B cell (primary cell): ENCODE data around the gene MED13. TPM values are rescaled to one million over a fixed set of nuclear protein-coding genes. Genes with fewer than 3 reads are reported as not detected.

ENCODE experiments used
- ATAC-seq: fragments of 200-7000 bp; cut with Tn5 transposase; one replicate; pipeline ENCODE4 v1.10.0; 2021; ENCODE audit warnings: low read depth, mild to moderate bottlenecking, moderate number of reproducible peaks, moderate library complexity
- CTCF ChIA-PET: fragments of 350-600 bp; sonication (Branson Sonifier 250); formaldehyde crosslinking; loops from one replicate; lab custom pipeline; 2021; ENCODE audit warnings: antibody characterized with exemption, inconsistent platforms; lab: Charles Lee
- POLR2A ChIA-PET: fragments of 350-600 bp; sonication (Branson Sonifier 250); formaldehyde crosslinking; loops from one replicate; lab custom pipeline; 2021; ENCODE audit warnings: antibody characterized with exemption; lab: Charles Lee
- DNase-seq: peaks from one replicate; pipeline ENCODE4 v3.0.0; 2013
- H2AFZ ChIP-seq: 2 replicates; pipeline ENCODE4 v1.6.1; 2012; ENCODE audit warnings: mild to moderate bottlenecking, low read depth, low read length; ENCODE audit not compliant: insufficient read depth, poor library complexity, severe bottlenecking
- H3K27ac ChIP-seq, 2 donors: 1 replicate in 1 of 2; 2 replicates in 1 of 2; pipeline ENCODE4 v1.5.1; 2012 to 2013; ENCODE audit warnings: low read length in 2 of 2, mild to moderate bottlenecking in 2 of 2, moderate library complexity in 1 of 2
- H3K27me3 ChIP-seq, 4 experiments: fragments of 200-600 bp in 1 of 4; sonication (generic) in 1 of 4; replicated peaks in 1 of 4; 1 replicate in 2 of 4; 2 replicates in 2 of 4; pipeline versions ENCODE4 v1.6.1 to v1.7.0; 2013 to 2016; ENCODE audit warnings: low read length in 3 of 4, mild to moderate bottlenecking in 2 of 4, mixed read lengths in 1 of 4, moderate library complexity in 1 of 4; ENCODE audit not compliant: insufficient read depth in 4 of 4, control insufficient read depth in 3 of 4; ENCODE audit errors: control extremely low read depth in 1 of 4
- H3K36me3 ChIP-seq, 2 experiments: replicated peaks in 1 of 2; 1 replicate in 1 of 2; 2 replicates in 1 of 2; pipeline versions ENCODE4 v1.6.1 to v1.7.1; 2013; ENCODE audit warnings: low read length in 1 of 2; ENCODE audit not compliant: insufficient read depth in 2 of 2, control insufficient read depth in 1 of 2; ENCODE audit errors: control extremely low read depth in 1 of 2, extremely low read depth in 1 of 2
- H3K4me1 ChIP-seq, 2 donors: fragments of 200-600 bp in 1 of 2; sonication (generic) in 1 of 2; 1 replicate in 1 of 2; 2 replicates in 1 of 2; pipeline versions ENCODE4 v1.5.1 to v1.6.1; 2013 to 2017; ENCODE audit warnings: low read length in 2 of 2; ENCODE audit not compliant: control insufficient read depth in 2 of 2, insufficient read depth in 2 of 2
- H3K4me2 ChIP-seq: replicated peaks from 2 replicates; pipeline ENCODE3; 2012; ENCODE audit warnings: mild to moderate bottlenecking, low read depth, low read length; ENCODE audit not compliant: poor library complexity, severe bottlenecking
- H3K4me3 ChIP-seq, 5 experiments: fragments of 200-600 bp in 1 of 5; sonication (generic) in 1 of 5; 1 replicate in 3 of 5; 2 replicates in 2 of 5; pipeline versions ENCODE4 v1.5.1 to v1.7.0; 2011 to 2016; ENCODE audit warnings: low read length in 4 of 5, mild to moderate bottlenecking in 4 of 5, low read depth in 2 of 5, control low read depth in 1 of 5, moderate library complexity in 1 of 5; ENCODE audit not compliant: insufficient read depth in 1 of 5; ENCODE audit errors: control extremely low read depth in 1 of 5, extremely low read depth in 1 of 5
- H3K79me2 ChIP-seq: fragments of 200-600 bp; sonication (generic); one replicate; pipeline ENCODE4 v1.6.0; 2016; ENCODE audit warnings: low read length; ENCODE audit not compliant: control insufficient read depth, insufficient read depth
- H3K9ac ChIP-seq: fragments of 200-600 bp; sonication (generic); 2 replicates; pipeline ENCODE4 v1.6.1; 2017; ENCODE audit warnings: mild to moderate bottlenecking, low read length, moderate library complexity
- H3K9me3 ChIP-seq, 3 donors: one replicate each; pipeline versions ENCODE4 v1.6.1 to v1.7.1; 2013; ENCODE audit warnings: low read length in 2 of 3; ENCODE audit not compliant: control insufficient read depth in 2 of 3, insufficient read depth in 1 of 3; ENCODE audit errors: control extremely low read depth in 1 of 3
- H4K20me1 ChIP-seq: 2 replicates; pipeline ENCODE4 v1.6.0; 2012; ENCODE audit warnings: mild to moderate bottlenecking, low read length; ENCODE audit not compliant: insufficient read depth, control insufficient read depth, poor library complexity, severe bottlenecking
- H3K27ac Mint-ChIP-seq: one replicate; pipeline ENCODE4 v1.8.0; 2021; ENCODE audit warnings: mixed read lengths
- H3K27me3 Mint-ChIP-seq: one replicate; pipeline ENCODE4 v1.8.0; 2021; ENCODE audit warnings: mixed read lengths
- H3K4me1 Mint-ChIP-seq: one replicate; pipeline ENCODE4 v1.8.0; 2021; ENCODE audit warnings: mixed read lengths
- H3K4me3 Mint-ChIP-seq: one replicate; pipeline ENCODE4 v1.8.0; 2021; ENCODE audit warnings: mixed read lengths
- H3K9me3 Mint-ChIP-seq: one replicate; pipeline ENCODE4 v1.8.0; 2022; ENCODE audit warnings: mixed read lengths; ENCODE audit not compliant: insufficient read depth
- EZH2 ChIP-seq: IDR thresholded peaks from 2 replicates; pipeline ENCODE4 v1.6.1; 2012; ENCODE audit warnings: borderline replicate concordance, low read depth, mild to moderate bottlenecking, moderate library complexity, low read length; ENCODE audit not compliant: insufficient read depth, poor library complexity, severe bottlenecking
- whole genome bisulfite sequencing: methylation state at CpG from one replicate; pipeline ENCODE4 v1.1.5; 2013; ENCODE audit warnings: missing lambda C conversion rate; ENCODE audit not compliant: insufficient coverage; 5-methylcytosine and 5-hydroxymethylcytosine counted together
- intact Hi-C: fragments of 100-400 bp; cut with micrococcal nuclease; formaldehyde crosslinking; loops from one replicate; pipeline ENCODE4 v1.10.0; 2022
- polyA plus RNA-seq: library from polyadenylated mRNA; depleted of rRNA; stranded (reverse); fragments of >200 nt; gene quantifications from 2 replicates; pipeline ENCODE4 v1.2.3, GENCODE V29; 2012
- total RNA-seq, 2 donors: library from RNA; stranded (reverse); fragments of 120-200 nt in 1 of 2; gene quantifications; 1 replicate in 1 of 2; 2 replicates in 1 of 2; pipeline versions ENCODE4 v1.2.3 to v1.2.4, GENCODE V29; 2013 to 2022
- TF ChIP-seq, protein P1 (sequence below): fragments of 200-600 bp; IDR thresholded peaks from one replicate; pipeline ENCODE4 v1.8.0; 2022; ENCODE audit warnings: antibody characterized with exemption, mild to moderate bottlenecking

MED13 gene
- total and polyA plus RNA-seq, 2 donors (not counting 1 experiment from before 2014, with no cell fraction given), result 17.3 to 120 TPM

DNA sequence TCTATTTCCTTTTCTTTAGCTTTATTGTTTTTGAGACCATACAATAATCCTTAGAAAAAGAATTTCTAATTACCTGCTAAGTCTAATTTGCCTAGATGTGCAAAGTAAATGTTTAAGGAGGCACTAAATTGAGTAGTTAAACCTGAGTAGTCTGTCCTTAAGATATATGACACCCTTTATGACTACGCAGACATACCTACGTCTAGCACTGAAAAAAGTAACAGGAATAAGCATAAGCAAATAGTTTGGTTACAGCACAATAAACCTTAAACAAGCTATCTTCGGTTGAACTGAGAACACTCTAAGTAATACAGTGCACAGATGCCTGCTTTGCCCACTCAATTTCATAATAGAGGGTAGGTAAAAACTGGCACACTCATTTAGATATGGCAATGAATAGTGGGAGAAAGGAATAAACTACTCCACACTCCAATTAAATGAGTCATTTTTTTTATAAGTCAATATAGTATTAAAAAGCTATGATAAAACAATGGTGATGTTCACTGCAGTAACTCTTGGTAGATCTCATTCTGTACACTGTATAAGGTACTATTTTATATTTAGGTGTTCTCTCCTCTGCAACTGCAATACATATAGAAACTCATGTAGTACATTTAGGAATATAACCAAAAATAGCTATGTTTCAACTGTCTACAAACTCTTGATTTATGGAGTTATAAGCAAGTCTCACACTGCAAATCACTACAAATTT, 117.6 kb downstream of the MED13 start:
- no peak overlapping the region for H3K27ac ChIP-seq
- TF ChIP-seq EZH2, result no peak
- TF ChIP-seq, protein P1, sequence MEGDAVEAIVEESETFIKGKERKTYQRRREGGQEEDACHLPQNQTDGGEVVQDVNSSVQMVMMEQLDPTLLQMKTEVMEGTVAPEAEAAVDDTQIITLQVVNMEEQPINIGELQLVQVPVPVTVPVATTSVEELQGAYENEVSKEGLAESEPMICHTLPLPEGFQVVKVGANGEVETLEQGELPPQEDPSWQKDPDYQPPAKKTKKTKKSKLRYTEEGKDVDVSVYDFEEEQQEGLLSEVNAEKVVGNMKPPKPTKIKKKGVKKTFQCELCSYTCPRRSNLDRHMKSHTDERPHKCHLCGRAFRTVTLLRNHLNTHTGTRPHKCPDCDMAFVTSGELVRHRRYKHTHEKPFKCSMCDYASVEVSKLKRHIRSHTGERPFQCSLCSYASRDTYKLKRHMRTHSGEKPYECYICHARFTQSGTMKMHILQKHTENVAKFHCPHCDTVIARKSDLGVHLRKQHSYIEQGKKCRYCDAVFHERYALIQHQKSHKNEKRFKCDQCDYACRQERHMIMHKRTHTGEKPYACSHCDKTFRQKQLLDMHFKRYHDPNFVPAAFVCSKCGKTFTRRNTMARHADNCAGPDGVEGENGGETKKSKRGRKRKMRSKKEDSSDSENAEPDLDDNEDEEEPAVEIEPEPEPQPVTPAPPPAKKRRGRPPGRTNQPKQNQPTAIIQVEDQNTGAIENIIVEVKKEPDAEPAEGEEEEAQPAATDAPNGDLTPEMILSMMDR, result no peak
- no peaks in the 10 kb centered on the region for H3K79me2 ChIP-seq
- H3K36me3 ChIP-seq, result peaks cover 18 to 72% of the 10 kb centered on the region in 2 experiments
- no peaks in the 10 kb centered on the region for H3K4me1 ChIP-seq
- no peaks in the 10 kb centered on the region for H3K4me1 Mint-ChIP-seq
- H4K20me1 ChIP-seq, result no peaks in the 10 kb centered on the region
- CTCF ChIA-PET, result interaction anchor here (0.7 to 1.7 kb wide), 2 partner anchors 13 to 162 kb away, joined by 3 to 4 read pairs; no protein-coding TSS in a partner anchor
- no peak overlapping the region for H3K9ac ChIP-seq
- no peak overlapping the region for H2AFZ ChIP-seq
- ATAC-seq (no peak), DNase-seq (no peak)
- no CpG with 5 or more reads among the region's 3 CpGs for WGBS
- H3K27me3 Mint-ChIP-seq, result no peaks in the 10 kb centered on the region
- POLR2A ChIA-PET, result no interaction called here
- H3K4me3 ChIP-seq, result no peak overlapping the region
- no peak overlapping the region for H3K27ac Mint-ChIP-seq
- H3K4me2 ChIP-seq, result no peak overlapping the region
- no peaks in the 10 kb centered on the region for H3K27me3 ChIP-seq
- H3K9me3 ChIP-seq, result no peaks in the 10 kb centered on the region
- H3K9me3 Mint-ChIP-seq, result no peaks in the 10 kb centered on the region
- intact Hi-C loops, result no loop called here
- no peak overlapping the region for H3K4me3 Mint-ChIP-seq

GRCh38 chr17:61946359-61946758, 118.7 kb downstream of the MED13 start:
- Histone ChIP-seq H3K4me1 (no peaks in the 10 kb centered on the region), H3K9ac (no peak overlapping the region), H3K4me3 (no peak overlapping the region), H2AFZ (no peak overlapping the region), H3K9me3 (no peaks in the 10 kb centered on the region), H3K27ac (no peak overlapping the region), H3K4me2 (no peak overlapping the region), H3K36me3 (peaks cover 15 to 61% of the 10 kb centered on the region in 2 experiments), H3K79me2 (no peaks in the 10 kb centered on the region), H4K20me1 (no peaks in the 10 kb centered on the region), H3K27me3 (no peaks in the 10 kb centered on the region)
- Mint-ChIP-seq H3K27ac (no peak overlapping the region), H3K9me3 (no peaks in the 10 kb centered on the region), H3K4me3 (no peak overlapping the region), H3K4me1 (no peaks in the 10 kb centered on the region), H3K27me3 (no peaks in the 10 kb centered on the region)
- 100% methylated on average over 1 of the region's 2 CpGs for WGBS
- ChIA-PET POLR2A (no interaction called here), CTCF (no interaction called here)
- TF ChIP-seq, protein P1, result no peak
- TF ChIP-seq EZH2, result no peak
- DNase-seq (no peak), ATAC-seq (no peak)
- intact Hi-C loops, result no loop called here
